OCI-LY1 (cell line): ENCODE results near the gene TLR3.

Experiments
- H2AFZ ChIP-seq: fragments of 200-600 bp; sonication (generic), shearing (Covaris generic); 2 replicates; pipeline ENCODE4 v1.6.0; 2014; ENCODE audit warnings: antibody characterized with exemption, mild to moderate bottlenecking, low read length
- H3F3A ChIP-seq: fragments of 200-600 bp; sonication (generic), shearing (Covaris generic); 2 replicates; pipeline ENCODE4 v1.6.0; 2014; ENCODE audit warnings: mild to moderate bottlenecking, antibody characterized with exemption, low read length, moderate library complexity; ENCODE audit not compliant: insufficient read depth
- H3K27ac ChIP-seq: fragments of 200-600 bp; sonication (generic); 2 replicates; pipeline ENCODE4 v1.5.1; 2014; ENCODE audit warnings: low read length, mixed run types, mild to moderate bottlenecking, low read depth; ENCODE audit not compliant: poor library complexity, severe bottlenecking
- H3K27me3 ChIP-seq: fragments of 200-600 bp; sonication (generic); 2 replicates; pipeline ENCODE4 v1.6.0; 2014; ENCODE audit warnings: antibody characterized with exemption, mild to moderate bottlenecking, low read length, moderate library complexity; ENCODE audit not compliant: insufficient read depth
- H3K36me3 ChIP-seq: fragments of 200-600 bp; sonication (generic); 2 replicates; pipeline ENCODE4 v1.6.1; 2014; ENCODE audit warnings: mild to moderate bottlenecking, antibody characterized with exemption, low read length, moderate library complexity, mixed read lengths; ENCODE audit not compliant: insufficient read depth
- H3K4me1 ChIP-seq: fragments of 200-600 bp; sonication (generic); 2 replicates; pipeline ENCODE4 v1.5.1; 2014; ENCODE audit warnings: mild to moderate bottlenecking, low read length, moderate library complexity; ENCODE audit not compliant: insufficient read depth, severe bottlenecking
- H3K4me2 ChIP-seq: fragments of 200-600 bp; sonication (generic), shearing (Covaris generic); 2 replicates; pipeline ENCODE4 v1.6.1; 2014; ENCODE audit warnings: low read length
- H3K4me3 ChIP-seq: fragments of 200-600 bp; sonication (generic); 2 replicates; pipeline ENCODE4 v1.5.1; 2014; ENCODE audit warnings: low read length, low read depth, mild to moderate bottlenecking, mixed read lengths; ENCODE audit not compliant: poor library complexity, severe bottlenecking
- H3K79me2 ChIP-seq: fragments of 200-600 bp; shearing (Covaris generic); 2 replicates; pipeline ENCODE4 v1.6.1; 2016; ENCODE audit warnings: mixed run types, low read length, mixed read lengths; ENCODE audit not compliant: insufficient read depth
- H3K9ac ChIP-seq: fragments of 200-600 bp; sonication (generic), shearing (Covaris generic); 2 replicates; pipeline ENCODE4 v1.6.1; 2014; ENCODE audit warnings: mild to moderate bottlenecking, low read length, mixed read lengths
- H3K9me2 ChIP-seq: fragments of 200-600 bp; sonication (generic), shearing (Covaris generic); 2 replicates; pipeline ENCODE4 v1.6.1; 2014; ENCODE audit warnings: low read depth, mild to moderate bottlenecking, low read length, mixed read lengths
- H3K9me3 ChIP-seq: fragments of 200-600 bp; shearing (Covaris generic); 2 replicates; pipeline ENCODE4 v1.6.1; 2014; ENCODE audit warnings: low read length, mixed read lengths
- H4K20me1 ChIP-seq: fragments of 200-600 bp; sonication (generic), shearing (Covaris generic); 2 replicates; pipeline ENCODE4 v1.6.0; 2016; ENCODE audit warnings: mild to moderate bottlenecking, low read length; ENCODE audit not compliant: insufficient read depth
- CTCF ChIP-seq: fragments of 200-600 bp; sonication (generic), shearing (Covaris generic); IDR thresholded peaks from 2 replicates; pipeline ENCODE4 v1.5.1; 2017; ENCODE audit warnings: mild to moderate bottlenecking, antibody characterized with exemption, low read length, moderate library complexity, mixed read lengths
- EZH2 ChIP-seq: fragments of 200-600 bp; sonication (generic), shearing (Covaris generic); IDR thresholded peaks from 2 replicates; pipeline ENCODE4 v1.8.0; 2017; ENCODE audit warnings: borderline replicate concordance, mixed run types, mild to moderate bottlenecking, antibody characterized with exemption, low read length, moderate library complexity, mixed read lengths

TLR3 gene

GRCh38 chr4:186088523-186088922, 19.6 kb downstream of the TLR3 start:
- H3F3A ChIP-seq = no peaks in the 10 kb centered on the region
- H3K4me3 ChIP-seq = no peak overlapping the region
- no peaks in the 10 kb centered on the region for H3K9me3 ChIP-seq
- no peaks in the 10 kb centered on the region for H3K4me1 ChIP-seq
- no peaks in the 10 kb centered on the region for H3K36me3 ChIP-seq
- H4K20me1 ChIP-seq = no peaks in the 10 kb centered on the region
- H2AFZ ChIP-seq = no peak overlapping the region
- TF ChIP-seq CTCF (no peak), EZH2 (no peak)
- no peak overlapping the region for H3K27ac ChIP-seq
- no peaks in the 10 kb centered on the region for H3K9me2 ChIP-seq
- no peak overlapping the region for H3K9ac ChIP-seq
- H3K79me2 ChIP-seq = no peaks in the 10 kb centered on the region
- H3K27me3 ChIP-seq = no peaks in the 10 kb centered on the region
- H3K4me2 ChIP-seq = no peak overlapping the region

- Histone ChIP-seq H3K27ac (no peak overlapping the region), H3K4me3 (no peak overlapping the region), H3K27me3 (no peaks in the 10 kb centered on the region), H3K36me3 (no peaks in the 10 kb centered on the region), H3K9me2 (no peaks in the 10 kb centered on the region), H3K4me2 (no peak overlapping the region), H3K79me2 (no peaks in the 10 kb centered on the region), H3K4me1 (no peaks in the 10 kb centered on the region), H3K9ac (no peak overlapping the region), H4K20me1 (no peaks in the 10 kb centered on the region), H3F3A (no peaks in the 10 kb centered on the region), H3K9me3 (no peaks in the 10 kb centered on the region), H2AFZ (no peak overlapping the region)
- TF ChIP-seq EZH2 = no peak
- TF ChIP-seq CTCF = no peak
Observed at GRCh38 chr4:186092296-186092695, 23.3 kb downstream of the TLR3 start.

- Histone ChIP-seq H3K4me1 (no peaks in the 10 kb centered on the region), H3K79me2 (no peaks in the 10 kb centered on the region), H3K4me3 (no peak overlapping the region), H2AFZ (no peak overlapping the region), H4K20me1 (no peaks in the 10 kb centered on the region), H3K36me3 (no peaks in the 10 kb centered on the region), H3K27me3 (no peaks in the 10 kb centered on the region), H3K9ac (no peak overlapping the region), H3K9me2 (no peaks in the 10 kb centered on the region), H3K9me3 (no peaks in the 10 kb centered on the region), H3F3A (no peaks in the 10 kb centered on the region), H3K27ac (no peak overlapping the region), H3K4me2 (no peak overlapping the region)
- TF ChIP-seq EZH2 = no peak
- TF ChIP-seq CTCF = no peak
Observed at GRCh38 chr4:186095406-186095805, 26.4 kb downstream of the TLR3 start.
